HG03175 (cell line): ENCODE measurements around the gene FOXJ3.

Experiments
- ATAC-seq: cut with Tn5 transposase; IDR thresholded peaks from one replicate; pipeline ENCODE4 v1.9.1; 2021; ENCODE audit warnings: mild to moderate bottlenecking, moderate library complexity; ENCODE audit not compliant: unreplicated experiment

Gene FOXJ3

GRCh38 chr1:42171679-42172266 lies 163.3 kb downstream of the FOXJ3 start:
- no peak for ATAC-seq

DNA sequence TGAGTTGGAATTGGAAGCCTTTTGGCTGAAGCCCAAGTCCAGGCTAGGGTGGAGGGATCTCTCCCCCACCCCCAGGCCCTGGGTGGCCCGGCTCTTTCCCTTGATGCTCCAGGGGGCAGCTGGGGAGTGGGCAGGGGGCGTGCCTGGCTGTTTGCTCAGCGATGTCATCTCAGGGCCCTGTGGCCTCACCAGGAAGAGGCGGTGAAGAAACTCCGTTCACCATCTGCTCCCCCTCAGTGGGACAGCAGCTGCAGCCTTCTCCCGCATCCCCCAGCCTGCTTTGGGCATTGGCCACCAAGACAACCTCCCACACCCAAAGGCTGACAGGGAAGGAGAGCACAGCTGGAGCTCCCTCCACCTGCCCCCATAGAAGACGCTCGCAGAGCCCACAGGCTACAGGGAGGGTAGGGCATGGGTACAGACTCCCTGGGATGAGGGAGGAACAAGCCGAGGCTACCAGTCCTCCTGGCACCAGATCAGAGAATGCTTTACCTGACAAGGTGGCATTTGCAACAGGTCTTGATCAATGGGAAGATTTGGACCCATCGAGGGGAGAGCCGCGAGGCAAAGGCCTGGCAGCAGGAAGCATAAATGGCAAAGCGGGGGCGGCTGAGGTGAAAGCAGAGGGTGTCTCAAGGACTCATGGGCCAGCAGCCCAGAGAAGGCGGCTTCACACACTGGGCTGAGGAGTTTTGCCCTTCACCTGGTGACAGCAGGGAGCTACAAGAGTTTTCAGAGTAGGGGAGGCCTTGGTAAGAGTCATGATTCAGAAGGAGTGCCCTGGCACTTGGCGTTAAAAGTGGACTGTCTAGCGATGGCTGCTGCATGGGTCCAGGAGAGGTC lies 164.0 kb downstream of the FOXJ3 start:
- ATAC-seq: no peak

DNA sequence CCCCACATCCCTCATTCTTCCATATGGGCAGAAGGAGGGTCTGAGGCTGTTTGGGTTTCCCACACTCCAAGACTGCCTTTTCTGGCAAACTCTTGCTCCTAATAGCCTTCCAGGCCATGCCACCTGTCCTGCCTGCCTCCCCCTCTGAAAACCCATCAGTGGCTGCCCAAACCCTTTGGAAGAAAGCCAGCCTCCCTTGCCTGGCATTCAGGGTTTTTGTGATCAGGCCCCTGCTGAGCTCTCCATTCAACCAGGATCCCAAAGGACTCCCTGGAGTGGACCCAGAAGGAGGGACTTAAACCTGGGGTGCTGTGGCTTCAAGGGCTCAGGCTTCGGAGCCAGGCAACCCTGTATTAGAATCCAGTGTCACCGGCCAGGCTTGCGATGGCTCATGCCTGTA lies 166.3 kb downstream of the FOXJ3 start:
- ATAC-seq: no peak

GRCh38 chr1:42168391-42168670 lies 166.7 kb downstream of the FOXJ3 start:
- ATAC-seq: no peak

DNA sequence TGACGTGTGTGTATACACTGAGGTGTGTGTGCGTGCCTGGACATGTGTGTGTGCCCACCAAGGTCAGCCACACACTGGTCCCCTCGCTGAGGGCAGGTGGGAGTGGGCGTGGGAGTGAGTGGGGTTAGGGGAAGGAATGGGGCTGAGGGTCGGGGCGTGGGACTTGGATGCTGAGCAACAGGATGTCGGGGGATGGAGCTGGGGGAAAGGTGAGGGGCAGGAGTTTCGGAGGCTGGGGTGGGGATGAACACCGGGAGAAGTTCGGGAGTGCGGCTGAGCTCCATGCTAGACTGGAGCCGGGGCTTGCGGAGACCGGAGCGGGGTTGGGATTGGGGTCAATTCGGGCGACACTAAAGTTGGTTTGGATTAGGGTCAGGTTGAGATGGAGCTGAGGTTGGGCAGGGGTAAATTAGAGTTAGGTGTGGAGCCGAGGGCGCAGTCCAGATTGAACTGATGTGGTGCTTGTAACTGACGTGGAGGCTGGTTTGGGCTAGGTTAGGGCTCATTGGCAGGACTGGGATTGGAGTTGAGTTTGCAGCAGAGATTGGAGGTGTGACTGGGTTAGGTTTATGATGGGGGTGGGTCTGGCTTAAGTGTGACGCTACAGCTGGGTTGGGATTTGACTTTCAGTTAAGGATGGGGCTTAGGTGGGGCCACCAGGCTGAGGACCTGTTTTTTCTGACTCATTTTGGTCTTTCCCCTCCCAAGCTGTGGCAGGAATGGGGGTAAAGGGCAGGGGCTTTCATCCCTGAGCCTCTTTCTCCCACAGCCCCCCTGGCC lies 167.2 kb downstream of the FOXJ3 start:
- ATAC-seq: no peak

- no peak for ATAC-seq
Observed at GRCh38 chr1:42165511-42166210, 169.4 kb downstream of the FOXJ3 start.

DNA sequence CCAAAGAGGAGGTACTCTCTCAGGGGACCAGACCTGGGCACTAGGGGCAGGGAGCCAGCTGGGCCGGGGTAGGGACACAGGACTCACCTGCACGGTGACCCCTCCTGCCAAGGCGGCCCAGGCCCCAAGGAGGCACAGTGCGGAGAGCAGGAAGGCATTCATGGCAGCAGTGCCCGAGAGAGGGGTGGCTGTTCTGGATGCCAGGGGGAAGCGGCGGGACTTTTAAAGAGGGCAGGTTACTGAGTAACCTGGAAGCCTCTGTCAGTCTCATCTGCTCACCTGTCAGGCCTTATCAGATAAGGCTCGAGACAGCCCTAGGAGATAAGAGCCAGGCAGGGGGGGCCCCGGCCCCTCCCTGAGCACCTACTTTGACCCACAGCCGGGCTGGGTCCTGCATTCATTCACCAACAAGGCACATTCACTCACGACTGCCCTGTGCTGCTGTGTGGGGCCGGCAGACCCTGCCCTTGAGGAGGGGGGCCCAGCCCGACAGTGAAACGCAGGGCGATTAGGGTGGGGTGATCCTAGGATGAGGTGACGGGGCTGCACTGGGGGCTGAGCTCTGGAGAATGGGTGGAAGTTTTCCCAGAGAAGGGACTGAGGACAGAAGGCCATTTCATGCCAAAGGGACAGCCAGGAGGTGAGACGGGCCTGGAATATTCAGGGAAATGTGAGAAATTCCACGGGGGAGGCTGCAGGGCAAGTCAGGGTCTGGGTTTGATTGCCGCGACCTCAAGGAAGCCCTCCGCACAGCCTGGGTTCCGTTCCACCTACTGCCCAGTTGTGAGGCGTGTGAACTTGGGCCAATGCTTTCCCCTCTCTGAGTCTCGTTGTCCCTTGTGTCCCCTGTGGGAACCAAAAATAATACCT lies 170.2 kb downstream of the FOXJ3 start, which contains the start of gene GUCA2A:
Gene GUCA2A (minus strand): TSS at position 195 of the 870 bp plus-strand sequence. CDS start 33 bp downstream, at position 162.
- ATAC-seq: no peak

DNA sequence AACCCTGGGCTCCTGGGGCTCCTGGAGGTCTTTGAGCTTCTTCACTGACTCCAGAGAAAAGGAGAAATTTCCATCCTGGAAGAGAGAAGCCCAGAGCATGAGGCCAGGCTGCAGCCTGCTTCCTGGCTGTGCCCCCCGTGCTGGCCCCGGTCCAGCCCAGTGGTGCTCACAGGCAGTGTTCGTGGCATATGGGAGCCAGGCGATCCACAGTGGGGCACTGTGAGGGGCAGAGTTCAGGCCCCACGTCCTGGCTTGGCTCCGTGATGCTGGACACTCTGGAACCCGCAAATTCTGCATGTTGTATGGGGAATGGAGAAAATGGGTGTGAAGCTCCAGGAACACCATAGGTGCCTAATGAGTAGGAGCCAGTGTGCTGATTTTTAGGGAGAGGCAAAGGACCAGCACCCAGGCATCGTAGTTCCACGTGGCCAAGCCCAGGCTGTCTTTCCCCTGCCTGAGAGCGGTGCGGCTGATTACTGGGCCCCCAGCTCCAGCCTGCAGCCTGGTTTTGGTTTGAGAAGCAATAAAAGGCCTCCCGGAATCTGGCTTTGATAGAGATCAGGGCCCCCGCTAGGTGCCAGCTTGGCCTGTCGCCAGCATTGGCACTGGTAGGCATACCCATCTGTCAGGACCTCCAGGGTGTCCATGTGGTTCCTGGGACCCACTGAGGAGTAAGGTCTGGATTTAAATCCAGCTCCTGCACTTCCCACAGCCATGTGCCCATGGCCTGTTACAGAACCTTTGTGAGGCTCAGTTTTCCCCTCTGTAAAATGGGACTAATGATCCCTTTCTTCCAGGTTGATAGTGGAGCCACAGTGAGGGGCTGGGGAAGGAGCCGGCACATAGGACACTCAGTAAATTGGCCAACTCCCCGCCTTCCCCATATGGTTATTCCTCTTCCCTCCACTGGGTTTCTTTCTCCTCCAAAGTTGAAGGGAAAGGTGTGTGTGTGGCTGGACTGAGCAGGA lies 171.2 kb downstream of the FOXJ3 start:
- ATAC-seq: no peak

- no peak for ATAC-seq
Observed at GRCh38 chr1:42163114-42163513, 171.9 kb downstream of the FOXJ3 start.

GRCh38 chr1:42162181-42162580 lies 172.9 kb downstream of the FOXJ3 start:
- no peak for ATAC-seq

- ATAC-seq: no peak
Observed at GRCh38 chr1:42158189-42158588, 176.8 kb downstream of the FOXJ3 start.

- ATAC-seq: no peak
Observed at GRCh38 chr1:42157667-42158066, 177.4 kb downstream of the FOXJ3 start.

DNA sequence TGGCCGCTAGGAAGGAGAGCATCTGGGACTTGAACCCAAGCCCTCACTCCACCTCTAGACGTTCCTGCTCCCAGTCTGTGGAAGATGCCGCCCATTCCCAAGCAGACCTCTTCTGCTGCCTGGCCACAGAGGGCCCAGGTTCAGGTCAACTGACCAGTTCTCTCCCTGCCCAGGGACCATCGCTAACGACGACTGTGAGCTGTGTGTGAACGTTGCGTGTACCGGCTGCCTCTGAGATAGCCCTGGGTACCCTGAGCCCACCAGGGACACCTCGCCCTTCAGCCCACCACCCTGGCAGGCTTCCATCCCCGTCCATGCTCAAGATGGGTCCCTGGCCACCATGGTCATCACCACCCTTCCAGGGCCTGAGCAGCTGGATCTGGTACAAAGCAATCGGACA lies 179.7 kb downstream of the FOXJ3 start:
- ATAC-seq: no peak

DNA sequence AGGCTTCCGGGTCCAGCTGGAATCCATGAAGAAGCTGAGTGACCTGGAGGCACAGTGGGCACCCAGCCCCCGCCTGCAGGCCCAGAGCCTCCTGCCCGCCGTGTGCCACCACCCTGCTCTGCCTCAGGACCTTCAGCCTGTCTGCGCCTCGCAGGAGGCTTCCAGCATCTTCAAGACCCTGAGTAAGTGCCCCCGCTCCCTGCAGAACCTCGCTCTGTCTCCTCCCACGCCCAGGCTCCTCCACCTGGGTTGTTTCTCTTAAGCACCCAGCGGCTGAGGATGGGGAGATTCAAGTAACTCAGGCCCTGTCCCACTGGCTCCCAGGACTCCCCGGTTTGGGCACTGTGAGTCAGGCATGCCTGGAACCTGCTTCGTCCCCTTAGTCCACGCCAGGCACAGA lies 180.3 kb downstream of the FOXJ3 start:
- no peak for ATAC-seq

GRCh38 chr1:42153624-42154023 lies 181.4 kb downstream of the FOXJ3 start:
- no peak for ATAC-seq

- ATAC-seq: no peak
Observed at GRCh38 chr1:42152907-42153600, 182.0 kb downstream of the FOXJ3 start, which contains the start of gene GUCA2B. Gene GUCA2B (plus strand): TSS chr1:42153410. CDS start chr1:42153451, 41 bp downstream.

DNA sequence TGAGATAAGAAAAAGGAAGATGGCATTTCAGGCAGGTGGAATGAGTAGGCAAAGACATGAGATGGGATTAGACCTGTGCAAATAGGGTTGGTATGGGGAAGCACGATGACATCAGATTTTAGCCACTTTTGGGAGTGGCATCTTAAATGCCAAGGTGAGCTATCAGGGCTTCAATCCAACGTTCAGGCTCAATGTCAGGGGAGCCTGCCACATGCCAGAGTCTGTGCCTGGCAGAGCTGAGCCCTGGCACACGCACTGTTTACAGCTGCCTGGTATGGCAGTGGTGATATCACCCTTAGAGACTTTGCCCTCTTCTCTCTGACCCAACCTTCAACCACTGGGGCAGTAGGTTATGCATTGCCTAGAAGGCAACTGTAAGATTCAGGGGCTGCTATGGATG lies 182.9 kb downstream of the FOXJ3 start:
- no peak for ATAC-seq

DNA sequence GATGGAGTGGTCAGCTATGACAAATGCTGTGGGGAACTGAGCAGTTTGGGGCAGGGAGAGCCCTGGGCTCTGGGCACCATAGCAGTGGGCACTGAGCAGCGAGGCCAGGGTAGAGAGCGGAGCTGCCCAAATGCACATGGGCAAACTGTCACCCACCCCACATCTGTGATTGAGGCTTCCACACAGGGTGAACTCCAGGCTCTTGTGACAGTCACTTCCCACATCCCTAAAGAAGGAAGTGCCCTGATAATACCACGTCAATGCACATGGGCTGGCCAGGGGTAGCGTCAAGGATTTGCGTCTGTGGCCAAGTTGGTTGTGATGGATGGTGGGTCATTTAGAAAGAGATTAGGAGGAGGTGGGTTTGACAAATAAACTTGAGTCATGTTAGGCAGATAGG lies 184.4 kb downstream of the FOXJ3 start:
- ATAC-seq: no peak
